CD4-positive, alpha-beta T cell (primary cell): ENCODE data around the gene SYT5. TPM values are rescaled to one million over a fixed set of nuclear protein-coding genes. Genes with fewer than 3 reads are reported as not detected.

Experiments used
- ATAC-seq: fragments of 200-7000 bp; cut with Tn5 transposase; one replicate; pipeline ENCODE4 v1.10.0; 2022; ENCODE audit warnings: mild to moderate bottlenecking; ENCODE audit not compliant: poor library complexity
- CTCF ChIA-PET: fragments of 350-600 bp; sonication (Branson Sonifier 250); formaldehyde crosslinking; loops from one replicate; lab custom pipeline; 2021; ENCODE audit warnings: antibody characterized with exemption, inconsistent platforms; lab: Charles Lee
- POLR2A ChIA-PET: fragments of 350-600 bp; sonication (Branson Sonifier 250); formaldehyde crosslinking; loops from one replicate; lab custom pipeline; 2021; ENCODE audit warnings: antibody characterized with exemption, inconsistent platforms; lab: Charles Lee
- DNase-seq, 14 experiments: peaks; one replicate each; pipeline ENCODE4 v3.0.0-alpha.2; 2013 to 2020; ENCODE audit warnings: mixed read lengths in 2 of 14
- H3K27ac ChIP-seq, 2 donors: one replicate each; pipeline versions ENCODE4 v1.5.1 to v1.7.0; 2013; ENCODE audit warnings: low read length in 2 of 2, low read depth in 1 of 2, mild to moderate bottlenecking in 1 of 2
- H3K27me3 ChIP-seq, 2 experiments: 1 replicate in 1 of 2; 2 replicates in 1 of 2; pipeline versions ENCODE4 v1.6.1 to v1.7.0; 2013; ENCODE audit warnings: low read length in 2 of 2, control low read depth in 1 of 2, mild to moderate bottlenecking in 1 of 2, moderate library complexity in 1 of 2; ENCODE audit not compliant: insufficient read depth in 2 of 2, control insufficient read depth in 1 of 2
- H3K36me3 ChIP-seq: one replicate; pipeline ENCODE4 v1.6.1; 2013; ENCODE audit warnings: low read length, control low read depth; ENCODE audit not compliant: insufficient read depth
- H3K4me1 ChIP-seq: one replicate; pipeline ENCODE4 v1.6.1; 2013; ENCODE audit warnings: low read length, control low read depth; ENCODE audit not compliant: insufficient read depth
- H3K4me3 ChIP-seq: one replicate; pipeline ENCODE4 v1.5.1; 2013; ENCODE audit warnings: mild to moderate bottlenecking, low read length, moderate library complexity
- H3K9me3 ChIP-seq, 2 experiments: 1 replicate in 1 of 2; 2 replicates in 1 of 2; pipeline versions ENCODE4 v1.6.1 to v1.7.0; 2013; ENCODE audit warnings: low read length in 2 of 2, mild to moderate bottlenecking in 2 of 2, control low read depth in 1 of 2, moderate library complexity in 1 of 2; ENCODE audit not compliant: control insufficient read depth in 1 of 2, insufficient read depth in 1 of 2
- H3K27ac Mint-ChIP-seq: one replicate; pipeline ENCODE4 v1.8.0; 2020; ENCODE audit warnings: mixed read lengths
- H3K27me3 Mint-ChIP-seq: one replicate; pipeline ENCODE4 v1.8.0; 2021; ENCODE audit warnings: mixed read lengths
- H3K36me3 Mint-ChIP-seq: one replicate; pipeline ENCODE4 v1.8.0; 2021; ENCODE audit warnings: low read depth, mixed read lengths
- H3K4me1 Mint-ChIP-seq: one replicate; pipeline ENCODE4 v1.8.0; 2021; ENCODE audit warnings: low read depth, mixed read lengths
- H3K4me3 Mint-ChIP-seq: one replicate; pipeline ENCODE4 v1.8.0; 2020; ENCODE audit warnings: mild to moderate bottlenecking, mixed read lengths
- H3K9me3 Mint-ChIP-seq: one replicate; pipeline ENCODE4 v1.8.0; 2020; ENCODE audit warnings: mixed read lengths
- intact Hi-C, 2 experiments: fragments of 100-400 bp; cut with DNase I in 1 of 2; cut with micrococcal nuclease in 1 of 2; formaldehyde crosslinking; loops; one replicate each; pipeline versions ENCODE4 v1.15.1 to v1.9.0; 2023 to 2025; cut with DNase I, micrococcal nuclease
- total RNA-seq, 174 experiments: library from RNA in 2 of 174; stranded (reverse) in 2 of 174; gene quantifications; one replicate each; pipeline ENCODE4 v1.2.3 and lab custom pipeline; 2021 to 2026
- TF ChIP-seq, protein P1 (sequence below): fragments of 200-600 bp; IDR thresholded peaks from one replicate; pipeline ENCODE4 v1.8.0; 2022; ENCODE audit warnings: antibody characterized with exemption, mild to moderate bottlenecking

Gene SYT5
- total RNA-seq, 2 experiments from 2014 or later, result 0.41 to 0.56 TPM

DNA sequence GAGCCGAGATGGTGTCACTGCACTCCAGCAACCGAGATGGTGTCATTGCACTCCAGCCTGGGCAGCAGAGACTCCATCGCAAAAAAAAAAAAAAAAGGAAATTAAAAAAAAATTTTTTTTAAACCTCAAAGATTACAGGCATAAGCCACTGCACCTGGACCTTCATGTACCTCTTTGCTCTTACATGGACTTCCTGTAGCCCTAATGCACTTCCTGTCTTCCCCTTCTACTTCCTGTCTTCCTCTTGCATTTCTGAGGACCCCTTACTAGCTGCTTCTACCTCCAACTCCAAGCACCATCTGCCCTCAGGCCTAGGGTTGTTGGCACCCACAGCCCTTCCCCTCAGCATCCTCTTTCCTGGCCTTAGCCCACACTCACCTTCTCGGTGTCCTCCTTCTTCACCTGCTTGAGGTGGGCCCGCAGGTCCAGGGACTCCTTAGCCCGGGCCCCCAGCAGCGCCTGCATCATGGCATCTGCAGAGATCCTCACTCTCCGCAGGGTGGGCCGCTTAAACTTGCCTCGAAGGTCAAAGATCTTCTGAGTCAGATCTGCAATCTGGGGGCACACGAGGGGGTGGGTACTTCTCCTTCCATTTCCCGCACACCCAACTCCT is 26.3 kb downstream of the SYT5 start:
- peaks cover 24% of the 10 kb centered on the region for H3K4me1 Mint-ChIP-seq
- CTCF ChIA-PET, result no interaction called here
- ATAC-seq, result no peak

DNA sequence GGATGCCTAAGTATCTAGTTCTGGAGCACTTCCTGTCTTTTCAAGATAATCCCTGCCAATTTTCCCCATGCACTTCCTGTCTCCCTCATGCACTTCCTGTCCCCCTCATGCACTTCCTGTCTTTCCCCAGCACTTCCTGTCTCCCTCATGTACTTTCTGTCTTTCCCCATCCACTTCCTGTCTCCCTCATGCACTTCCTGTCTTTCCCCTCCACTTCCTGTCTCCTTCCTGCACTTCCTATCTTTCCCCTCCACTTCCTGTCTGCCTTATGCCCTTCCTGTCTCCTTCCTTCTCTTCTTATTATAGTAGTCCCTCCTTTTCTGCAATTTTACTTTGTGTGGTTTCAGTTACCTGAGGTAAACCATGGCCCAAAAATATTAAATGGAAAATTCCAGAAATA is 28.1 kb downstream of the SYT5 start:
- peak overlapping the region; percentile 27 for H3K27ac Mint-ChIP-seq
- Histone ChIP-seq H3K27me3 (peaks cover 27 to 34% of the 10 kb centered on the region in 2 experiments), H3K4me3 (no peak overlapping the region), H3K4me1 (peaks cover 24% of the 10 kb centered on the region), H3K36me3 (no peaks in the 10 kb centered on the region), H3K27ac (peak overlapping the region; percentile 25 to 60), H3K9me3 (peaks cover 10 to 33% of the 10 kb centered on the region in 2 experiments)
- H3K4me1 Mint-ChIP-seq, result peaks cover 24% of the 10 kb centered on the region
- intact Hi-C loops, result no loop called here
- H3K4me3 Mint-ChIP-seq, result no peak overlapping the region
- H3K36me3 Mint-ChIP-seq, result no peaks in the 10 kb centered on the region
- peaks cover 6% of the 10 kb centered on the region for H3K9me3 Mint-ChIP-seq
- TF ChIP-seq, protein P1, sequence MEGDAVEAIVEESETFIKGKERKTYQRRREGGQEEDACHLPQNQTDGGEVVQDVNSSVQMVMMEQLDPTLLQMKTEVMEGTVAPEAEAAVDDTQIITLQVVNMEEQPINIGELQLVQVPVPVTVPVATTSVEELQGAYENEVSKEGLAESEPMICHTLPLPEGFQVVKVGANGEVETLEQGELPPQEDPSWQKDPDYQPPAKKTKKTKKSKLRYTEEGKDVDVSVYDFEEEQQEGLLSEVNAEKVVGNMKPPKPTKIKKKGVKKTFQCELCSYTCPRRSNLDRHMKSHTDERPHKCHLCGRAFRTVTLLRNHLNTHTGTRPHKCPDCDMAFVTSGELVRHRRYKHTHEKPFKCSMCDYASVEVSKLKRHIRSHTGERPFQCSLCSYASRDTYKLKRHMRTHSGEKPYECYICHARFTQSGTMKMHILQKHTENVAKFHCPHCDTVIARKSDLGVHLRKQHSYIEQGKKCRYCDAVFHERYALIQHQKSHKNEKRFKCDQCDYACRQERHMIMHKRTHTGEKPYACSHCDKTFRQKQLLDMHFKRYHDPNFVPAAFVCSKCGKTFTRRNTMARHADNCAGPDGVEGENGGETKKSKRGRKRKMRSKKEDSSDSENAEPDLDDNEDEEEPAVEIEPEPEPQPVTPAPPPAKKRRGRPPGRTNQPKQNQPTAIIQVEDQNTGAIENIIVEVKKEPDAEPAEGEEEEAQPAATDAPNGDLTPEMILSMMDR, result no peak
- ATAC-seq, result no peak
- CTCF ChIA-PET, result interaction anchor here (1.0 kb wide), 1 partner anchor 9 kb away, joined by 3 read pairs; no protein-coding TSS in a partner anchor
- POLR2A ChIA-PET, result no interaction called here
- peaks cover 30% of the 10 kb centered on the region for H3K27me3 Mint-ChIP-seq
- no peak for DNase-seq

More for the DNA sequence above, 26.3 kb downstream of the SYT5 start:
- intact Hi-C loops, result no loop called here
- H3K27me3 ChIP-seq, result peaks cover 34% of the 10 kb centered on the region in 2 experiments
- Mint-ChIP-seq H3K4me3 (no peak overlapping the region), H3K36me3 (no peaks in the 10 kb centered on the region), H3K27me3 (peaks cover 33% of the 10 kb centered on the region), H3K9me3 (peaks cover 6% of the 10 kb centered on the region), H3K27ac (no peak overlapping the region)
- POLR2A ChIA-PET, result no interaction called here
- peaks cover 25% of the 10 kb centered on the region for H3K4me1 ChIP-seq
- no peak overlapping the region for H3K4me3 ChIP-seq
- DNase-seq, result no peak
- H3K27ac ChIP-seq, result no peak overlapping the region
- H3K9me3 ChIP-seq, result peaks cover 10 to 36% of the 10 kb centered on the region in 2 experiments
- TF ChIP-seq, protein P1, result no peak
- H3K36me3 ChIP-seq, result no peaks in the 10 kb centered on the region

DNA sequence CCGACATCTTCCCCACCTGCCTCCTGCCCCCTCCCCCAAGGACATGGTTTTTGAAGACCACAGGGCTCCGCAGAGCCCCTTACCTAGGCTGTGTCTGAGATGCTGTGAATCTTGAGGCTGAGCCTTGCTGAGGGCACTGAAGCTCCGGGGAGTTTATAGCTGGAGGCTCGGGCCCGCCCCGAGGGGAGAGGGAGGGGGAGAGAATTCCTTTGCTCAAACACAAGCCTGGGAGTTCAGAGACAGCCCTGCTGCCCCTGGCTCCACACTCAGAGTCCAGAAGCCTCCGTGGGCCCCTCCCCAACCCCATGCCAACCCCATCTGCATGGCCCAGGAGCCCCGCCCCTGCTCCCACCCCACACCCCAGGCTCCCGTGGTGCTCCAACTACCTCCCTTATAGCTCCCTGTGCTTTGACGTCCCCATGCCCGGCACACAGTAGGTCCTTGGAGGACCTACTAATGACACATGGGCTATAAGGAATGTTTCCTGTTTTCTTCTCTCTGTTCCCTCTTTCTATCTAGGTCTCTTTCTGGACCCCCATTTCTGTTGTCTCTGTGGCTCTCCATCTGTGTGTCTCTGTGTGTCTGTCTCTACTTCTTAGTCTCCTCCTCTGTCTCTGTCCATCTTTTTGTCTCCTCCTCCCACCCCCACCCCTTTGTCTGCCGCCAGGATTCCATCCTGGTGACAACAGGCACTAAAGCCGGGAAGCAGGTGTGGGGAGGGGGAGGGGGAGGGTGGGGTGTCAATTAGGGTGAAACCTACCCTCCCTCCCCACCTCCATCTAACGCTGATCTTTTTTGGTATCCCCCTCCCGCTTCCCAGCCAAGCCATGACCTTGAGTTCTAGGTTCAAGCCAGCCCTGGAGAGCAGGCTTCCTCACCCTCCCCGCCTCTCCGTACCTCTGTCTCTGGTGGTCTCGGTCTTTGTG is 30.7 kb downstream of the SYT5 start, which contains the start of gene TNNT1:
Gene TNNT1 (minus strand): TSS at position 129 of the 926 bp plus-strand sequence. CDS start 2,049 bp downstream, outside the sequence.
- Histone ChIP-seq H3K4me1 (peaks cover 26% of the 10 kb centered on the region), H3K4me3 (no peak within 1 kb of the TSS), H3K36me3 (no peaks in the 10 kb centered on the region), H3K9me3 (peaks cover 10 to 31% of the 10 kb centered on the region in 2 experiments), H3K27ac (no peak within 1 kb of the TSS), H3K27me3 (peaks cover 39 to 41% of the 10 kb centered on the region in 2 experiments)
- TF ChIP-seq, protein P1, result no peak
- POLR2A ChIA-PET, result no interaction called here
- Mint-ChIP-seq H3K27ac (no peak within 1 kb of the TSS), H3K4me1 (peaks cover 26% of the 10 kb centered on the region), H3K36me3 (no peaks in the 10 kb centered on the region), H3K4me3 (no peak within 1 kb of the TSS), H3K27me3 (peaks cover 36% of the 10 kb centered on the region), H3K9me3 (peaks cover 6% of the 10 kb centered on the region)
- ATAC-seq (no peak), DNase-seq (no peak)
- intact Hi-C loops, result no loop called here
- CTCF ChIA-PET, result no interaction called here
